PC-3 (cell line): Measurements from ENCODE around the gene PRIM2.

Source experiments
- CTCF ChIP-seq: fragments of 300-600 bp; sonication (generic); conservative IDR thresholded peaks from 2 replicates; pipeline ENCODE4 v1.5.1; 2017; ENCODE audit warnings: antibody characterized with exemption, low read depth, mild to moderate bottlenecking, low read length
- EZH2 ChIP-seq: fragments of 300-600 bp; sonication (generic); IDR thresholded peaks from one replicate; pipeline ENCODE4 v1.6.1; 2017; ENCODE audit warnings: antibody characterized with exemption, mild to moderate bottlenecking, low read length; ENCODE audit not compliant: unreplicated experiment

- no peak for TF ChIP-seq CTCF
- TF ChIP-seq EZH2, result no peak
Observed at GRCh38 chr6:57327311-57327710, 9.9 kb downstream of the PRIM2 start.
